SK-N-SH treated with all-trans-retinoic acid at 6 μM for 48 hours (cell line): Measurements from ENCODE around the gene GYG1.

ENCODE experiments used
- ATAC-seq: fragments of 200-7000 bp; cut with Tn5 transposase; 3 replicates; pipeline ENCODE4 v1.9.1; 2020; ENCODE audit warnings: mild to moderate bottlenecking, moderate library complexity
- ARNTL ChIP-seq: fragments of 450-650 bp; formaldehyde crosslinking; IDR thresholded peaks from 2 replicates; pipeline ENCODE4 v1.5.0; 2020; ENCODE audit warnings: low read depth, mild to moderate bottlenecking, moderate library complexity, borderline replicate concordance
- BACH2 ChIP-seq: fragments of 250-450 bp; sonication (Bioruptor Pico); IDR thresholded peaks from 2 replicates; pipeline ENCODE4 v1.9.0; 2021; ENCODE audit warnings: mild to moderate bottlenecking, borderline replicate concordance
- CSDC2 ChIP-seq: fragments of 250-450 bp; sonication (Bioruptor Pico); IDR thresholded peaks from 2 replicates; pipeline ENCODE4 v1.5.0; 2020; ENCODE audit warnings: mild to moderate bottlenecking, moderate library complexity
- CSRNP3 ChIP-seq: fragments of 250-450 bp; sonication (Bioruptor Pico); IDR thresholded peaks from 2 replicates; pipeline ENCODE4 v1.5.1; 2021; ENCODE audit warnings: mild to moderate bottlenecking, moderate library complexity
- ESRRG ChIP-seq: fragments of 250-450 bp; sonication (Bioruptor Pico); IDR thresholded peaks from 2 replicates; pipeline ENCODE4 v1.6.1; 2021; ENCODE audit warnings: mild to moderate bottlenecking
- GLIS3 ChIP-seq: fragments of 250-450 bp; sonication (Bioruptor Pico); IDR thresholded peaks from 2 replicates; pipeline ENCODE4 v1.5.0; 2020; ENCODE audit warnings: mild to moderate bottlenecking, moderate library complexity
- ISL1 ChIP-seq: fragments of 250-450 bp; sonication (Bioruptor Pico); IDR thresholded peaks from 2 replicates; pipeline ENCODE4 v2.1.2; 2022; ENCODE audit warnings: mild to moderate bottlenecking, moderate library complexity
- OSR1 ChIP-seq: fragments of 250-450 bp; sonication (Bioruptor Pico); IDR thresholded peaks from 2 replicates; pipeline ENCODE4 v1.8.0; 2022; ENCODE audit warnings: moderate library complexity, mild to moderate bottlenecking, inconsistent platforms
- PATZ1 ChIP-seq: fragments of 250-450 bp; sonication (Bioruptor Pico); IDR thresholded peaks from 2 replicates; pipeline ENCODE4 v1.8.0; 2020; ENCODE audit warnings: mild to moderate bottlenecking, moderate library complexity, borderline replicate concordance
- PPARA ChIP-seq: fragments of 250-450 bp; sonication (Bioruptor Pico); IDR thresholded peaks from 2 replicates; pipeline ENCODE4 v1.5.0; 2020; ENCODE audit warnings: mild to moderate bottlenecking, borderline replicate concordance
- RARB ChIP-seq: fragments of 250-450 bp; sonication (Bioruptor Pico); IDR thresholded peaks from 2 replicates; pipeline ENCODE4 v1.8.0; 2021; ENCODE audit warnings: mild to moderate bottlenecking, moderate library complexity
- SNAI2 ChIP-seq: fragments of 250-450 bp; sonication (Bioruptor Pico); IDR thresholded peaks from 2 replicates; pipeline ENCODE4 v1.5.0; 2020; ENCODE audit warnings: mild to moderate bottlenecking, moderate library complexity
- TCF4 ChIP-seq: fragments of 250-450 bp; sonication (Bioruptor Pico); IDR thresholded peaks from 2 replicates; pipeline ENCODE4 v1.8.0; 2021; ENCODE audit warnings: mild to moderate bottlenecking, moderate library complexity, borderline replicate concordance
- TOX ChIP-seq: fragments of 250-450 bp; sonication (Bioruptor Pico); IDR thresholded peaks from 2 replicates; pipeline ENCODE4 v1.8.0; 2021; ENCODE audit warnings: mild to moderate bottlenecking, moderate library complexity, borderline replicate concordance
- TSHZ2 ChIP-seq: fragments of 250-450 bp; sonication (Bioruptor Pico); IDR thresholded peaks from 2 replicates; pipeline ENCODE4 v1.5.0; 2020; ENCODE audit warnings: mild to moderate bottlenecking, moderate library complexity
- ZC3H10 ChIP-seq: fragments of 250-450 bp; sonication (Bioruptor Pico); IDR thresholded peaks from 2 replicates; pipeline ENCODE4 v1.5.1; 2021; ENCODE audit warnings: mild to moderate bottlenecking, moderate library complexity
- ZFP3 ChIP-seq: fragments of 250-450 bp; sonication (Bioruptor Pico); IDR thresholded peaks from 2 replicates; pipeline ENCODE4 v1.5.0; 2020; ENCODE audit warnings: mild to moderate bottlenecking, moderate library complexity
- ZFP30 ChIP-seq: fragments of 450-650 bp; formaldehyde crosslinking; IDR thresholded peaks from 2 replicates; pipeline ENCODE4 v1.5.0; 2022; ENCODE audit warnings: mild to moderate bottlenecking, moderate library complexity
- ZNF565 ChIP-seq: fragments of 450-650 bp; formaldehyde crosslinking; conservative IDR thresholded peaks from 2 replicates; pipeline ENCODE4 v1.5.0; 2020; ENCODE audit warnings: low read depth, mild to moderate bottlenecking, moderate library complexity
- ZNF70 ChIP-seq: fragments of 450-650 bp; formaldehyde crosslinking; IDR thresholded peaks from 2 replicates; pipeline ENCODE4 v1.5.0; 2020; ENCODE audit warnings: mild to moderate bottlenecking, moderate library complexity
- TF ChIP-seq, protein P1 (sequence below): fragments of 250-450 bp; sonication (Bioruptor Pico); IDR thresholded peaks from 2 replicates; pipeline ENCODE4 v1.8.0; 2021; ENCODE audit warnings: low read depth, mild to moderate bottlenecking, moderate library complexity, borderline replicate concordance
- TF ChIP-seq, protein P2 (sequence below): fragments of 250-450 bp; sonication (Bioruptor Pico); IDR thresholded peaks from 2 replicates; pipeline ENCODE4 v1.5.1; 2020; ENCODE audit warnings: low read depth, mild to moderate bottlenecking, moderate library complexity

The GYG1 gene

GRCh38 chr3:149009732-149010131 lies 18.4 kb downstream of the GYG1 start:
- TF ChIP-seq RARB (CRISPR knock-in tag) (no peak), TCF4 (CRISPR knock-in tag) (no peak)
- TF ChIP-seq, all 23 proteins: peak for 0
- no peak for ATAC-seq

- ATAC-seq: peak; percentile 40; the same call in 2 of the 3 replicates
- TF ChIP-seq ARNTL (CRISPR knock-in tag) (no peak), ZFP3 (no peak), ESRRG (CRISPR knock-in tag) (no peak), TOX (CRISPR knock-in tag) (no peak), PATZ1 (CRISPR knock-in tag) (no peak), TSHZ2 (CRISPR knock-in tag) (no peak), CSRNP3 (CRISPR knock-in tag) (no peak), ZNF565 (no peak), BACH2 (CRISPR knock-in tag) (no peak), PPARA (no peak), ZC3H10 (CRISPR knock-in tag) (no peak), RARB (CRISPR knock-in tag) (no peak), ZFP30 (CRISPR knock-in tag) (no peak), ISL1 (CRISPR knock-in tag) (no peak)
- TF ChIP-seq, protein P1, sequence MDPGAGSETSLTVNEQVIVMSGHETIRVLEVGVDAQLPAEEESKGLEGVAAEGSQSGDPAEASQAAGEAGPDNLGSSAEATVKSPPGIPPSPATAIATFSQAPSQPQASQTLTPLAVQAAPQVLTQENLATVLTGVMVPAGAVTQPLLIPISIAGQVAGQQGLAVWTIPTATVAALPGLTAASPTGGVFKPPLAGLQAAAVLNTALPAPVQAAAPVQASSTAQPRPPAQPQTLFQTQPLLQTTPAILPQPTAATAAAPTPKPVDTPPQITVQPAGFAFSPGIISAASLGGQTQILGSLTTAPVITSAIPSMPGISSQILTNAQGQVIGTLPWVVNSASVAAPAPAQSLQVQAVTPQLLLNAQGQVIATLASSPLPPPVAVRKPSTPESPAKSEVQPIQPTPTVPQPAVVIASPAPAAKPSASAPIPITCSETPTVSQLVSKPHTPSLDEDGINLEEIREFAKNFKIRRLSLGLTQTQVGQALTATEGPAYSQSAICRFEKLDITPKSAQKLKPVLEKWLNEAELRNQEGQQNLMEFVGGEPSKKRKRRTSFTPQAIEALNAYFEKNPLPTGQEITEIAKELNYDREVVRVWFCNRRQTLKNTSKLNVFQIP: no peak
Measured at GRCh38 chr3:149010504-149010951, 19.2 kb downstream of the GYG1 start.

DNA sequence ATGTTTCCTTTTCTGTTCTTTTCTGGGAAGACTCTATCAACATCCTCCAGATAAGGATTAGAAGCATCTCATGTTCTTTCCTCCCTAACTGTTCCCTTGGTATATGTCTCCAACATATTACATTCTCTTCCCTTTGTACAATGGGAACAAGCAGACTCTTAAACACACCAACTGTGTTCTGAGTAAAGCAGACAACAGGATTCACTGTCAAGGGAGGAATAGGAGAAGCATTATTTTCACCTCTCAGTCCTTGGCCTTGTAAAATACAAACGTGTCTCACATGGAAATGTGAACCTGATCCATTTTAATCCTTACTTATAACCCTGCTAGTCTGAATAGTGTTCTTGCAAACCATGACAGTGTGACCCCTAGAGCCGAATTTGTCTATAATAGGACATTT lies 19.6 kb downstream of the GYG1 start:
- TF ChIP-seq PATZ1 (CRISPR knock-in tag): no peak
- TF ChIP-seq ZFP30 (CRISPR knock-in tag): no peak
- no peak for TF ChIP-seq ESRRG (CRISPR knock-in tag)
- TF ChIP-seq ZNF70: no peak
- no peak for TF ChIP-seq GLIS3
- TF ChIP-seq, protein P2, sequence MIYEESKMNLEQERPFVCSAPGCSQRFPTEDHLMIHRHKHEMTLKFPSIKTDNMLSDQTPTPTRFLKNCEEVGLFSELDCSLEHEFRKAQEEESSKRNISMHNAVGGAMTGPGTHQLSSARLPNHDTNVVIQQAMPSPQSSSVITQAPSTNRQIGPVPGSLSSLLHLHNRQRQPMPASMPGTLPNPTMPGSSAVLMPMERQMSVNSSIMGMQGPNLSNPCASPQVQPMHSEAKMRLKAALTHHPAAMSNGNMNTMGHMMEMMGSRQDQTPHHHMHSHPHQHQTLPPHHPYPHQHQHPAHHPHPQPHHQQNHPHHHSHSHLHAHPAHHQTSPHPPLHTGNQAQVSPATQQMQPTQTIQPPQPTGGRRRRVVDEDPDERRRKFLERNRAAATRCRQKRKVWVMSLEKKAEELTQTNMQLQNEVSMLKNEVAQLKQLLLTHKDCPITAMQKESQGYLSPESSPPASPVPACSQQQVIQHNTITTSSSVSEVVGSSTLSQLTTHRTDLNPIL (CRISPR knock-in tag): no peak
- no peak for TF ChIP-seq OSR1
- TF ChIP-seq RARB (CRISPR knock-in tag): no peak
- TF ChIP-seq SNAI2: no peak
- no peak for TF ChIP-seq CSRNP3 (CRISPR knock-in tag)
- TF ChIP-seq ISL1 (CRISPR knock-in tag): no peak
- no peak for TF ChIP-seq ARNTL (CRISPR knock-in tag)
- TF ChIP-seq BACH2 (CRISPR knock-in tag): no peak
- no peak for TF ChIP-seq ZC3H10 (CRISPR knock-in tag)
- no peak for TF ChIP-seq CSDC2 (CRISPR knock-in tag)
- no peak for TF ChIP-seq ZNF565
- no peak for TF ChIP-seq TCF4 (CRISPR knock-in tag)
- TF ChIP-seq, all 23 proteins: peak for 0

More for the DNA sequence above, 19.6 kb downstream of the GYG1 start:
- ATAC-seq: no peak
